NCI-H446 treated with DMSO at 0.1 percent for 48 hours (cell line): ENCODE measurements around the gene YBX3.

Experiments used
- DNase-seq: peaks from one replicate; lab custom pipeline; 2025; lab: John Stamatoyannopoulos, UW

The YBX3 gene

DNA sequence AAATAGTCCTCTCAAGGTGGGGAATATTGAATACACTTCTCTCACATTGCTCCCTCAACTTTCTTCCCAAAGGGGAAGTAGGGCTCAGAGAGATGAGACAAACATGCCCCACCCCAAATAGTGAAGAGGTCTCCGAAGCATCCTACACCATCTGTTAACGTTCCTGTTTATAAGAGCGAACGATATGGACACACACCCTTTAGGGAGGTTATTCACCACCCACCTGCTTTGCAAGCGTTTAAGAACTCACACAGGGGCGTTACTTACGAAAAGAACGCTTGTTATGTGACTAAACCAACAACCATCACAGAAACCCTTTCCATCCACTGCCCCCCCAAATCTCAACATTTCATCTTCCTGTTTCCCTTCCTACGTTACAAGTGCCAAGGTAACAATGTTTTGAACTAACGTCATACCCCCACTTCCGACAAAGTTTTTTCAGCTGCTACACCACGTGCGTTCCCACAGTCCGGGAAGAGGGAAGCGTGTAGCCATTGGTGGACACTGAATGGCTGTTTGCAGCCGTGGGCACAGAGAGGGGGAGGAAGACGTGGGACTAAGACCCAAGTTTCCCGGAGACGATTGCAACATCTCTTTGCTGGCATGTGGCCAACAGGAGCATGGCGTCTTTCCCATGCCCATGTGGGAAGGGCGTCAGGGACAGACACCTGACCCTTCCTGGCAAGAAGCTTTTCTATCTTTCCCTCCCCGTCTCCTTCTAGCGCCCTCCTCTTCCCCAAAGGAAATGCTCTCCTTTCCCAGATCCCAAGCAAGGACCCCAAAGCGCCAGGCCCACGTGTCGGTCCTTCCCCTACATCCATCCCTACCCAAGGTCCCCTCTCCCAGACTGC is 1.2 kb downstream of the YBX3 start:
- DNase-seq: peak; percentile 12

DNA sequence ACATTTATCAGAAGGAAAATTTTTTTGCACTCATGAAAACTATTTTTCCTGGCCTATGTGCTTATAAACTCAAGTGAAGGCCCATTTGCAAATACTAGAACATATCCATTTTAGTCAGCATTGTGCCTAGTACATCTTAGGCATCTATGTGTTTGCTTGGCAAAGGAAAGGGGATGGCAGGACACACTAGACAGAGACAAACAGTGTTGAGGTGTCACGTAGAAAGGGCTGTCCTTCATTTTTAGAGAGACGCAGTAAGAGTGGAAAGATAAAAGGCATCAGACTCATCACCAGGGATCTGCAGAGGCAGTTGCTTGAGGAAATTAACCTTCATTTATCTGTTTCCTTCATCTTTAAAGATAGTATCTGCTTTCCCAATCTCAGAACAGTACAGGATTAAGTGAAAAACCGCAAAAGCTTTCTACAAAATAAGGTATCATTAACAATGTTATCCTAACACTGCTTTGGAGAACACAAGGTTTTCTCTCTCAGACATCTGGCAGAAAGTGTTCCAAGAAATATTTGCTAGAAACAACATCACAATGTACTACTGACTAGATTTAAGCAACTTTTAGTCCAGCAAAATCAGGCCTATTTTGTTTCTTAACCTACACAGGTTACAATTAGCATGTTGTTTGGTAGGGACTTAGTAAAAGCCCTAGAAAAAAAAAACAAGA is 2.0 kb downstream of the YBX3 start:
- DNase-seq: no peak

DNA sequence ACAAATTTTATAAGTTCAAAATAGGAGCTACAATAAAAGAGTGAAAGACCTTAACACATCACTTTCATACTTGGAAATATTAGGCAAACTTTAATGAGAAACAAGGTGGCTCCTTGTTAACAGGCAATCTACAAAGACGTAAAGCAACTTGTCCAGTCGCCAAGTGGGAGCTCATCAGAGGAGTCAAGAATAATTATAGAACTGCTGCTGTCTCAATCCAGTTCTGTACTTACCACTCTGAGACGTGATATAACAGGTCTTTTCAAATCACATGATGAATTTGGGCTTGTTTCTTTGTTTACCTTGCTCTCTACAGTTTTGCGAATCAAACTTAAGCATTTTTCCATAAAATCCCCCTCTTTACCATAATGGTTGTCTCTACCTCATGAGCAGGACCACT is 3.6 kb downstream of the YBX3 start:
- no peak for DNase-seq

DNA sequence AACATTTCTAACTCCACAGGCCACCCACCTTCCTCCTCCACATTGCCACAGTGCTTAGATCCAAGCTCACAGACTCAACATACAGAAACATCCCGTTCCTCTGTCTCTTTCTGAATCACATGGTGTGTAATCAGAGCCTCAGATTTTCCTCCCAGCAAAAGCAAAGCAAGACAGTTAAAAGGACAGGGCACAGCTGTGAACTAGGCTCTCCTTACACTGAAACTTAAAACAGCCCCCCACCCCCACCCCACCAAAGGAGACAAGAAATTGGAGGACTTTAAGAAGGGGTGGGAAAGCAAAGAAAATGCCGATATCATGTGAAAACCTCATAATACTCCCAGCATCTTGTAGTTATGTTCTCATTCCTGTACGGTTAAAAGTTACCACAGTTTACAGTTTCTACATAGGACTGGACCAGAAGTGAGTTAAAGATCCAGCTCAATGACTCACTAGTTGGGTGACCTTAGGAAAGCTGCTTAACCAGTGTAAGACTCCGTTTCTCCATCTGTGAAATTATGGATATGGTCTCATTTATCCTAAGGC is 4.8 kb downstream of the YBX3 start:
- no peak for DNase-seq

DNA sequence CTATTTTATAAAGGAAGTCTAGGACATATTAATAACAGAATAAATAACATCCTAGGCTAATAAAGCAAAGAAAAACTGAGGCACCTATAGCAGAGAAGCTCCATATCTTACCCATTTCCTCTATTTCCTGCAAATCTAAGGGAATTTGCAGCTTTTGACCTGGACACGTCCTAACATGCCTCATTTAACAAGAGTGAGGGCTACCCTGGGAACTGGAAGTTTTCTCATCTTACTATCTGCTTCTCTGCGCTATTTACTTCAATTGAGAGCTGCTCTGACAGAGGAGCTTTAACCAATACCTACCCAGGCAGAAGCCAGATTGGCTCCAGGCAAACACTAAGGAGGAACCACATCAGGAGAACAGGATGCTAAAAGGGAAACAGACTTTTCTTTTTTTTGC is 5.7 kb downstream of the YBX3 start:
- DNase-seq: no peak

DNA sequence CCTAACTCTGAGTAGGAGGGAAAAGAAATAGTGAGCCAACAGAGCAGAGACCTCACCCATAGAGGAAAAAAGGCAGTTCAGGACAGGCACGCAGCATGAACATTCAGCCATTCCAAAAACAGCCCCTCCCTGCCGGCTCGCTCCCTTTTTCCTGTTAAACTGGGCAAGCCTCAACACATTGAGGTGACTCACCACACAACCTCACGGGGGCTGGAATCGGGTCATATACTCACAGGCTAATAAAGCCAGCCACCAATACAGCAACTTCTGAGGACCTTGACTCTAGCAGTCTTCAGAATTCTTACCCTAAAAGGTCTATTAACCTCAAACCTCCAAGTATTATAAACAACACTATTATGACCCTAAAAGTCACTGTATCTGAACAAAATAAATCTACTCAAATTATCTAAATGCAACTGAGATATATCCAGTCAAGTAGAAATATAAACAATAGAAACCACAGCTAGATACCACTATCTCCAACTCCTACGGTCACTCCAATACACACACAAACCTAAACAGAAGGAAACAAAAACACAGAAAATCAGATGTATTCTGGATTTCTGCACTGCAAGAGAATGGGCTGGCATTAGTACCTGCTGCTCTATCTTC is 6.3 kb downstream of the YBX3 start:
- DNase-seq: peak; percentile 41

DNA sequence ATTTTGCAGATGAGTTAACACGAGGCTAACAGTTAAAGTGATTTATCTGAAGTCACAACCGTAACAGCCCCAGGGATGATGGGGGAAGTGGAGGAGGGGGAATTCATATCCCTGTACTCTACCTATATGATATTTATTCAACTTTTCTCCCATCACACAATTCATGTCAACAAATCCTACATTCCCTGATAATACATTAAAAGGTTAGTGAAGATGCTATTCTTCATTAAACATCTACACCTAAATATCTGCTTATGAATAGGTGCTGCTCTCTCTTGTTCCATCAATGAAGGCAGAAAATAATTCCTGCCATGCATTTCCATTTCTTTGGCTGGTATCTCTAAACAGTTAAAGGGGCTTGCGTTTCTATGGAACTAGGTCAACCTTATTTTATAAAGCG is 6.8 kb downstream of the YBX3 start:
- DNase-seq: no peak

DNA sequence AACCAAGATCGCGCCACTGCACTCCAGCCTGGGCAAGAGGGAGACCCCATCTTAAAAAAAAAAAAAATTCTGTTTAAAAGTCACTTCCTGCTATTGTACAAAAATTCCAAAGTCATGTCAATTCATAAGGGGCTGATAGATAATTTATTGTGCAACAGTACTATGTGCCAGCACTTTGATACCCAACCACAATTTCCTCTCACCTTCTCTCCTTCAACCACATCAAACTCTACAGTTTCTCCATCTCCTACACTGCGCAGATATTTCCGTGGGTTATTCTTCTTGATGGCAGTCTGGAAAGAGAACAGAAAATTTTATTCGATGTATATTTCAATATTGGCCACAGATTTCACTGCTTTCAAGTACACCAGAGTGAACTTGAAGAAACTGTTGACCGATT is 7.6 kb downstream of the YBX3 start:
- DNase-seq: no peak

DNA sequence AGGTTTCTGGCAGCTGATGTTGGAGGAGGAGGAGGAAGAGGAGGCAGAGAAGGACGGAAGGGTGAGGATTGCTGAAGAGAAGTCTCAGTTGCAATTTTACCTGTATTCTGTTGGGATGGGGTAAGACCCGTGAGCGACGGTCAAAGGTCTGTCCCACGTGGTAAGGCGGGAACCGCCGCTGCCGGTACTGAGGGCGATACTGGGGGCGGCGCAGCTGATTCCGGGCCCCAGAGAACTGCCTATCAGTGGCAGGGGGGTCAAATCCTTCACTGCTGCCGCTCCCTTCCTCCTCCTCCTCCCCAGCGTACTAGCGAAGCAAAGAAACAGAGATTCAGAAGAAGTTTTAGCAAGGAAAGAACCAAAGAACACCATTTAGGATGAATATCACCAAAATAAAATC is 13.3 kb downstream of the YBX3 start:
- no peak for DNase-seq

DNA sequence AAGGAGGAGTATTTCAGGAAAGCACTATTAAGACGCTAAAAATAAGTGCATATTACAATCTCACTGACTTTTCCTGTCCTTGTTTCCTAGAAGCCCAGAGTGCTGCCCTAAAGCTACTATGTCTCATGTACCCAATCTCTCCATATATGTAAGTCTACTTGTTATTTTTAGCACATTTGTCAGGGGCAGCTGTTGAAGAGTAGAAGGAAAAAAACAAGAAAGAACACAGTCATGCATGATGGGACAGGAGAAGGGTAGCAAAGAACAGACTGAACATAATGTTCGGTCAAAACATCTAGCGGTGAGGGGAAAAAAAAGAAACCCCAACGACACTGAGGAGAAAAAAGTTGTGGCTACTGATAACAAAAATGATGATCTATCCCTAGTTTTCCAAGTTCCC is 14.3 kb downstream of the YBX3 start:
- DNase-seq: no peak

DNA sequence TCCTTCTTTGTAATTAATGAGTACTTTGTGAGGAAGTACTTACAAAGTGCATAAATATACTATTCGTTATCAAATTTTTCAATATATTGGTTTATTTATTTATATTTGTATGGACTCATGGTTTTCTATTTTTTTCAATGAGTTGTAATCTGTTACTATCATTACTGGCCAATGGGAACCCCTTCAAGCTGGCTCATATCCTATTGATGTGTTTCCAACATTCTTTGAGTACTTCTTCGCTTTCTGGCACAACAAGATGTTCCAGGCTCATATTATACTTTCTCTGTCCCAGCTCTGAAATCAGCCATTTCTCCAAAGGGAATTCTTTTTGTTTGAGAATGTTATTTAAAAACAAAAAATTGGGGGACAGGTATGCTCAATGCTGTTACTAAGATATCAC is 17.5 kb downstream of the YBX3 start:
- DNase-seq: no peak

DNA sequence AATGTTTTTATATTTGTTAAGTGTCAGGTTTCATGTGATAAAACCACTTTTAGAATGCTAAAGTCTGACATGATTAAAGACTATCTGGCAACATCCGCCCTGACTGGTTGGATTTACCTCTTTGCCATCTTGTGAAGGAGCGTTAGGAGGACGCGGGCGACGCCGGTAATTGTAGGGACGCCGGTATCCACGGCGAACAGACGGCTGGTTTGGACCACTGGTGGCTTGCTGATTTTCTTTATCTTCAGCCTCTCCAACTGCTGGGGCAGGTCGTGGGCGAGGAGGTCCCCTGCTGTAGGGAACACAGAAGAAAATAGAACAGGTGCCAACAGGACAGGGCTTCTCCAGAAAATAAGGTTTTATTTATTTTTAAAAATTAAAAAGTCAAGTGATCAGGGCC is 21.3 kb downstream of the YBX3 start:
- no peak for DNase-seq

DNA sequence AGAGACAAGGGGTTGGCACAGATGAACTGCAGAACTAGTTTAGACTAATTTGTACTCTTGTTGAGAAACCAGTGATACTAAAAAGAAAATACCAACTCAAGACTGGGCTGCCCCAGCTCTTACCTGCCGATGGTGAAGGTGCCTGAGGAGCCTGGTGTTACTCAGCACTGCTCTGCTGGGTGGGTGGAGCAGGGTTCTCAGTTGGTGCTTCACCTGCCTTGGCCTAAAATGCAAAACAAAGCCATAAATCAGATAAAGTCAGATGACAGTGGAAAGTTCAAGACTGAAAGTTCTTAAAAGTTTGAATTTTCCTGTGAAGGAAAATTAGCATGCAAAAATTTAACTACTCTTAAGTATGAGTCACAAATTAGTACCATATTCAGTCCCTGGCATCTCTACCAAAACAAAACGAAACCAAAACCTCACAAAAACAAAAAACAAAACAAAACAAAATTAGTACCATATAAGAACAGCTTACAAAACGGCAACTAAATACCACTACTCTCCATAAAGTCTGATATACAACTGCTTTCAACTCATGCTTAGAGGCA is 21.9 kb downstream of the YBX3 start:
- no peak for DNase-seq

DNA sequence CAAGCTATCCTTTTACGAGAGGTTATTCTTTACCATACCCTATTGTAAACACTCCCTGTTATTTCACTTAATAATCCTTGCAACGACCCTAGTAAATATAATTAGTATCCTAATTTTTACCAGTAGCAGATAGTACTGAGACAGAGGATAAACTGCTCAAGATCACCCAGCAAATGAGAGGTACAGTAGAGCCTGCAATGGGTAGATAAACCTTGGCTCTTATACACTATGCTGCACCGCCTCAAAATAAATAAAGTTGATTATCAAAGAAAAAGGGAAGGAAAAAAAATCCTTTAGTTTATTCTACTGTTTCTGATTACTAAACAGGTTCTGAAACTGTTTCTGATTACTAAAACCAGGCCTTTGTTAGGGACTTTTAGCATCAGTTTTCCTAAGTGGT is 22.5 kb downstream of the YBX3 start:
- no peak for DNase-seq

DNA sequence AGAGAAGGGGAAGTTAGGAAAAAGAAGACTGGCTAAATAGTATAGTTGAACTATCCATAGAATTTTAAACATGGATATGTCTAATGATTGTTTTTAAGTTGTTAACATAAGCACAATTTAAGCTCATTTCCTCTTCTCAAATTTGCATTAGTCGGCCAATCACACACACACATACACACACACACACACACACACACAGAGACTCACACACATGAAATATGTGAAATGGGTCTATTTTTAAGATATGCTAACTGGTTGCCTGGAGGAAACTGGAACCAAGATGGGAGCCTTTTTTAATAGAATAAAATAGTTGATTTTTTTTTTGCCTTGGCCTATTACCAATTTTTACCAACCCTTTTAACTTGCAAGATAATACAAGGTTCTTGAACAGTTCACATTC is 25.3 kb downstream of the YBX3 start:
- no peak for DNase-seq

DNA sequence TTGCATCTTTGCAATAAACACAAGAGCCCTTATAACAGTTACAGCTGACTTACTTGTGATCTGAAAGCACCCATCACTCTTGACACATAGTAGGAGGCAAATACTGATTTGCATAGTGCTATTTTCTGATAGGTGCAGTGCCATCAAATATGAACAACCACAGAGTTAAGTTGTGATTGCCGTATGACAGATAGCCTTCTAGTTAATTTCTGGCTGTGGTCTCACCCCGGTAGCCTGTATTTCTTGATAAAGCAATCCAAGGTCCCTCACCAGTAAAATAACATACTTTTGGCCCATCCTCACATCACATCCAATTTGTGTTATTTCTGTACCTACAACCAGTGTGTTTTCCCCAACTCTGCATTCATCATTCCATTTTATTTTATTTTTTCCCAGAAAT is 26.0 kb downstream of the YBX3 start:
- no peak for DNase-seq

DNA sequence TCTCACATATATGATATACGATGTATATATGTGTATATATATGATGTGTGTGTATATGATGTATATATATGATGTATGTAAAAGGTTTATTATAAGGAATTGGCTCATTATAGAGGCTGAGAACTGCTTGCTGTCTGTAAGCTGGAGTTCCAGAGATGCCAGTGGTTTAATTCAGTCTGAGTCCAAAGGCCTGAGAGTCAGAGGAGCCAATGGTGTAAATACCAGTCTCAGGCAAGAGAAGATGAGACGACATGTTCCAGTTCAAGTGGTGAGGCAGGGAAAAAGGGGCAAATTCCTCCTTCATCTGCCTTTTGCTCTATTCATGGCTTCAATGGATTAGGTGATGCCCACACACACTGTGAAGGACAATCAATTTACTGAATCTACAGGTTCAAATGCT is 32.2 kb downstream of the YBX3 start:
- DNase-seq: no peak

DNA sequence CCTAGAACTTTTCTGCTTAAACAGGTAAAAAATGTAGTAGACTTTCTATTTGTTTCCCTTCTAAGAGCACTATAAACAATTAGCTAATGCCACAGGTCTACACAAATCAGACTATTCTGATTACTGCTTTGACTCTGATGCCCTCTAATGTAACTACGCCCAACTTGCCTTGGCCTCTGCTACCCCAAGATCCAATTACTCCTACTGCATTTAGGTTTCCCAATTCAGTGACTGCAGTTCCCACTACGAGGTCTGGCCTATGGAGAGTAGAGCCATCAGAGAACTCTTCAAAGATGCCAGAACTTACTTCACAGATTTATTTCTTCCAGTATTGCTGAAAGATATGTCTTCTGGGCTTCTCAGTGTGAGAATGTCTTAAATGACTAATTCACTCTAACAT is 34.0 kb downstream of the YBX3 start:
- DNase-seq: no peak

DNA sequence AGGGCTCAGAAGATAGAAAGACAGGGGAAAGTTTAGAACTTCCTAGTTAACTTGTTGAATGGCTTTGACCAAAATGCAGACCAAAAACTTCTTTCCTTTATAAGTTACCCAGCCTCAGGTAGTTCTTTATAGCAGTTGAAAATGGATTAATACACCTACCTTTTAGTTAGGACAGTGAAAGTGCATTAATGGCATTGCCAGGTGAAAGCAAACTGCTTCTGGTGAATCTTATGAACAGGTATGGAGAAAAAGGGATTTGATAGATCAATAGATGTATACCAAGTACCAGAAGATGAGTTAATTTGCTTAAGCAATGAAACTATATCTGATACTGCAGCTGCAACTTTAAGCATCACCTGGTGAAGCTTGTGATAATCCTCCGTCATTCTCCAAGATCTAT is 35.1 kb downstream of the YBX3 start:
- no peak for DNase-seq

DNA sequence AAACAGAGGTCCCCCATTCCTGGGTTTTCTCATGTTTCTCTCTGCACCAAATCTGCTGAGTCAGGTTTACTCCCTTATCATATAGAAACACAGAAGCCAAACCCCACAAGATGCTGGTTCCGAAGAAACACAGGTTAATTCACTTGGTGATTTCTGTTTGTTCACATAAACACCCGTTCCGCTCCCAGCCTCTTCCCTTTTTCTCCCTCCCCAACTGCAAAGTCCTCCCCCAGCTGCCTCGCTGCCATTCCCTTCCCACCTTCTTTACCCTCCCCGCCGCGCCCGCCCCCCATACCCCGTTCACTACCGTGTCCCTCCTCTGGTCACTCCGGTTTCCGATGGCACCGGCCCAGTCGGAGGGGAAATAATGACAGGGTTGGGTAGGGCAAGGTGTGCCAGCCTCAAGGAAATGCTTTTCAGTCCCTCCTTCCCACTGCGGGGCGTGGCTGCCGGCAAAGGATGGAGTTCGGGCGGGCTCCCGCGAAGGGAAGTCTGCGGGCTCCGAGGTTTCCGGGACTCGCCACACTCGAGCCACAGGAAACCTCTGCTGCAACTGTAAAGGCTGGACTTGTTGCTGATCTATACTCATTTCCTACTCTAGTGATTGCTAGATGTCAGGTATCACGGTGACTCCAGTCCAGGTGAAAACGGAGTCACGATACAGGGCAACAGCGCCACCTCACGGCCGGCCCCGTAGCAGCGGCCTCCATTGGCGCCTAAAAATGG is 49.3 kb downstream of the YBX3 start, which contains the start of gene STYK1:
STYK1 (minus strand) TSS at position 394 of the 726 bp plus-strand sequence. CDS start 39,434 bp downstream, outside the sequence.
- DNase-seq: no peak

DNA sequence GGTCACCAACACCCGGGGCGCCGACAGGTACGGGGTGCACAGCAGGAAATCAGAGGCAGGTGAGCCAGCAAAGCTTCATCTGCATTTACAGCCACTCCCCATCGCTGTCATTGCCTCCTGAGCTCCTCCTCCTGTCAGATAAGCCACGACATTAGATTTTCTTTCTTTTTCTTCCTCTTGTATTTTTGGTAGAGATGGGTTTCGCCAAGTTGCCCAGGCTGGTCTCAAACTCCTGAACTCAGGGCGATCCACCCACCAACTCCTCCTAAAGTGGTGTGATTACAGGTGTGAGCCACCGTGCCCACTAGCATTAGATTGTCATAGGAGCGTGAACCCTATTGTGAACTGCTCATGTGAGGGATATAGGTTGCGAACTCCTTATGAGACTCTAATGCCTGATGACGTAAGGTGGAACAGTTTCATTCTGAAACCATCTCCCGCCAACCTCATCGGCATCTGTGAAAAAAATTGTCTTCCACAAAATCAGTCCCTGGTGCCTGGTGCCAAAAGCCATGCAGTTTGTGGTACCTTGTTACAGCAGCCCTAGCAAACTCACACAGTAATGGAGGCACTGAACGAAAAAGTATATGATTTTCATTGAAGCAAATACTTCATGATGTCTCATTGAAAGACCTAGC is 50.8 kb downstream of the YBX3 start:
- DNase-seq: no peak
